HepG2 (cell line): ENCODE results near the gene SAE1. TPM values are rescaled to one million over a fixed set of nuclear protein-coding genes. Genes with fewer than 3 reads are reported as not detected.
A peak's percentile ranks its signal among the peaks of the same experiment; 100 is the strongest.

Experiments used
- HNF4A ChIP-seq: sonication (generic); formaldehyde crosslinking; IDR thresholded peaks from 2 replicates; pipeline ENCODE4 v1.4.0; 2020; ENCODE audit warnings: missing genetic modification reagents
- HNRNPH1 ChIP-seq: fragments of 200-400 bp; formaldehyde crosslinking; optimal IDR thresholded peaks from 2 replicates; pipeline ENCODE3; 2017; ENCODE audit warnings: mild to moderate bottlenecking, low read depth, low read length
- IRF9 ChIP-seq: sonication (generic); formaldehyde crosslinking; IDR thresholded peaks from 2 replicates; pipeline ENCODE4 v1.8.0; 2022; ENCODE audit warnings: missing genetic modification reagents, mild to moderate bottlenecking, borderline replicate concordance
- MAF1 ChIP-seq: sonication (generic); formaldehyde crosslinking; IDR thresholded peaks from 2 replicates; pipeline ENCODE4 v1.5.0; 2020; ENCODE audit warnings: missing genetic modification reagents, borderline replicate concordance
- RCOR2 ChIP-seq: IDR thresholded peaks from 2 replicates; pipeline ENCODE4 v1.6.1; 2016; ENCODE audit warnings: missing biosample characterization, missing genetic modification reagents
- TFDP1 ChIP-seq: IDR thresholded peaks from 2 replicates; pipeline ENCODE4 v1.6.1; 2016; ENCODE audit warnings: missing compliant biosample characterization, missing genetic modification reagents, borderline replicate concordance
- ZBED4 ChIP-seq: sonication (generic); formaldehyde crosslinking; IDR thresholded peaks from 2 replicates; pipeline ENCODE4 v1.4.0; 2020; ENCODE audit warnings: missing genetic modification reagents, borderline replicate concordance
- ZBTB40 ChIP-seq, 2 experiments: fragments of 450-650 bp in 1 of 2; sonication (generic) in 1 of 2; formaldehyde crosslinking in 1 of 2; IDR thresholded peaks; 2 replicates each; pipeline versions ENCODE4 v1.6.1 to v1.8.0; 2016 to 2022; ENCODE audit warnings: antibody characterized with exemption in 1 of 2, mild to moderate bottlenecking in 1 of 2, missing genetic modification reagents in 1 of 2
- ZBTB7A ChIP-seq: sonication (generic); formaldehyde crosslinking; IDR thresholded peaks from 2 replicates; pipeline ENCODE4 v1.8.0; 2022; ENCODE audit warnings: mild to moderate bottlenecking, missing genetic modification reagents
- ZIK1 ChIP-seq: sonication (generic); formaldehyde crosslinking; IDR thresholded peaks from 2 replicates; pipeline ENCODE4 v1.5.0; 2020; ENCODE audit warnings: mild to moderate bottlenecking, low read depth, missing genetic modification reagents, borderline replicate concordance
- ZNF224 ChIP-seq: sonication (generic); formaldehyde crosslinking; IDR thresholded peaks from 2 replicates; pipeline ENCODE4 v1.5.0; 2020; ENCODE audit warnings: mild to moderate bottlenecking, missing genetic modification reagents
- ZNF670 ChIP-seq: sonication (generic); formaldehyde crosslinking; IDR thresholded peaks from 2 replicates; pipeline ENCODE4 v1.8.0; 2022; ENCODE audit warnings: mild to moderate bottlenecking, missing genetic modification reagents, borderline replicate concordance
- polyA plus RNA-seq, 8 experiments: library from polyadenylated mRNA; depleted of rRNA in 3 of 8; stranded (reverse) in 7 of 8; unstranded in 1 of 8; fragments of >200 nt; fragmentation: Illumina TruSeq in 4 of 8; extraction: Trizol in 4 of 8; gene quantifications; 2 replicates each; pipeline versions ENCODE4 v1.2.1 to v1.2.3, GENCODE V29; 2011 to 2016; ENCODE audit warnings: low read depth in 4 of 8, missing spikeins in 1 of 8, mixed read lengths in 1 of 8; ENCODE audit not compliant: insufficient read depth in 1 of 8
- total RNA-seq, 5 experiments: library from RNA; depleted of rRNA; stranded (reverse); fragments of >200 nt; fragmentation: Illumina TruSeq; extraction: Trizol; gene quantifications; 2 replicates each; pipeline ENCODE4 v1.2.3, GENCODE V29; 2016; ENCODE audit warnings: low read depth in 1 of 5

SAE1 gene
- total and polyA plus RNA-seq, 2 of the 13 experiments (the other 11 are each of a cell fraction or from before 2014, with no cell fraction given), result 87.6 to 197 TPM

- peak; percentile 47; the same call in 1 of the 2 replicates for TF ChIP-seq IRF9 (CRISPR knock-in tag)
- peak; percentile 87; the same call in 1 of the 2 replicates for TF ChIP-seq ZIK1 (CRISPR knock-in tag)
- peak; percentile 14 for TF ChIP-seq HNRNPH1
- 0 out of 2 replicates have a peak, but pooled peaks have one; percentile 56 for TF ChIP-seq ZBED4
- no peak for TF ChIP-seq ZNF670 (CRISPR knock-in tag)
- no peak for TF ChIP-seq MAF1 (CRISPR knock-in tag)
- TF ChIP-seq ZNF224 (CRISPR knock-in tag), result no peak; the same call in 1 of the 2 replicates
- TF ChIP-seq TFDP1, result peak; percentile 36; the same call in 1 of the 2 replicates
- TF ChIP-seq ZBTB7A, result 0 out of 2 replicates have a peak, but pooled peaks have one; percentile 61
- TF ChIP-seq ZBTB40 (IDR thresholded peaks at IDR 0.05), result no peak
- 0 out of 2 replicates have a peak, but pooled peaks have one; percentile 13 for TF ChIP-seq ZBTB40 (CRISPR knock-in tag; IDR thresholded peaks at IDR 0.05)
- no peak for TF ChIP-seq RCOR2
- no peak for TF ChIP-seq HNF4A (CRISPR knock-in tag)
Measured at GRCh38 chr19:47225746-47226425, 95.3 kb downstream of the SAE1 start (continued).
